Stimulated activated CD4-positive, alpha-beta T cell treated with anti-CD3 and anti-CD28 coated beads, Interleukin-4, amount 100 ng/mL, for 1 hour (primary cell): ENCODE measurements around the gene SLC25A40.
"Not testable (repeated sequence)": the region's sequence is repeated elsewhere in the genome, so short reads cannot be mapped to it uniquely, and the experiment has no call there.

ENCODE experiments used
- DNase-seq: peaks from one replicate; pipeline ENCODE4 v3.0.0-alpha.2; 2020

Gene SLC25A40

DNA sequence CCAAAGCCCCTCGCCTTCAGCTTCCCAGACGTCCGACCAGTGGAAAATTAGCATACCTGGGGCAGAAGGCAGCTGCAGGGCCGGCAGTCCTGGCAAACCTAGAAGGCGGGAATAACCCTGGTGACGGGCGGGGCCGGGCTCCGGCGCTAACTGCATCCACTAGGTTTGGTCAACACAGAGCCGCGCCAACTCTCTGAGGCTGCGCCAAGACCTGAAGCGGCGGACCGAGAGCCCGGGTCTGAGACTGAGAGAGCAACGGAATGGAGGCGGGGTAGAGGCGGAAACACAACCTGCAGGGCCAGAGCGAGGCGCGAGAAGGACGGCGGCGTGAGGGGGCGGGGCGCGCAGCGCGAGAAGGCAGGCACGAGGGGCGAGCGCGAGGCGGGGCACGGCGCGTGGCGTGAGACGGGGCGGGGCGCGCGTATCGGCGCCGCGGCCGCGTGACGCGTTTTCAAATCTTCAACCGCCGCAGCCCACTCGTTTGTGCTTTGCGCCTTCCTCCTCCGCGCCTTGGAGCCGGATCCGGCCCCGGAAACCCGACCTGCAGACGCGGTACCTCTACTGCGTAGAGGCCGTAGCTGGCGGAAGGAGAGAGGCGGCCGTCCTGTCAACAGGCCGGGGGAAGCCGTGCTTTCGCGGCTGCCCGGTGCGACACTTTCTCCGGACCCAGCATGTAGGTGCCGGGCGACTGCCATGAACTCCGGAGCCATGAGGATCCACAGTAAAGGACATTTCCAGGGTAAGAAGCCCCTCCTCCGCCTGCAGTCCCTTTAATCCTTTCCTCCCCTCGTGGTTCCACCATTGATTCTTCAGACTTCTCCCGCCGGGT, at the start of gene SLC25A40, which contains the start of gene DBF4:
SLC25A40 (minus strand) TSS at position 321 of the 829 bp plus-strand sequence. CDS start 17,633 bp downstream, outside the sequence.
DBF4 (plus strand) TSS at position 454 of the 829 bp plus-strand sequence; CDS start at position 694, 240 bp downstream.
- DNase-seq: peak; percentile 96

DNA sequence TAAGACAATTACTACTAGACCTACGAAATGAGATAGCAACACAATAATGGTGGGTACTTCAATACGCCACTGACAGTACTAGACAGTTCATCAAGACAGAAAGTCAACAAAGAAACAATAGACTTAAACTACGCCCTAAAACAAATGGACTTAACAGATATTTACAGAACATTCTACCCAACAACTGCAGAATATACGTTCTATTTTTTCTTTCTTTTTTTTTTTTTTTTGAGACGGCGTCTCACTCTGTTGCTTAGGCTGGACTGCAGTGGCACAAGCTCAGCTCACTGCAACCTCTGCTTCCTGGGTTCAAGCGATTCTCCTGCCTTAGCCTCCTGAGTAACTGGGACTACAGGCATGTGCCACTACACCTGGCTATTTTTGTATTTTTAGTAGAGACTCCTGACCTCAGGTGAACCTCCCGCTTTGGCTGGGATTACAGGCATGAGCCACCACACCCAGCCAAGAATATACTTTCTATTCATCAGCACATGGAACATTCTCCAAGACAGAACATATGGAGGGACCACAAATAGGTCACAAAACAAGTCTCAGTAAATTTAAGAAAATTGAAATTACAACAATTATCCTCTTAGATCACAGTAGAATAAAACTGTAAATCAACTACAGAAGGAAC, 46.7 kb upstream of the SLC25A40 start:
- not testable (repeated sequence) for DNase-seq

GRCh38 chr7:87920578-87920977, 44.4 kb upstream of the SLC25A40 start:
- no peak for DNase-seq

DNA sequence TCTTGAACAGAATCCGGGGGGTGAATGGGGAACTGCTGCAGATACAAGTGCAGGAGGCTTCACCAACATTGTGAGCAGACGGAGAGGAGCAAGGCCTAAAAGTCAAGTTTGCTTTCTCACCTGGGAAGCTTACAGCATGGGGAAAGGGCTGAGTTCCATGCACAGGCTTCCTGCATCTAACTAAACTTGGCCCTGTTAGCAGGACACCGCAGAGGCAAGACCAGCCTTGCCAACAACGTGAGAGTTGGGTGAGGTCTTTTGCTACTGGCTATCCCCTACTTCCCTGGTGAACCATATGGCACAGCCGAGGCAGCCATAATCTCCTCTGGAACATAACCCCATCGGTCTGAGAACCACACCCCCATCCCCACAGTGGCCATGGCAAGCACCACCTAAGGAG, 43.7 kb upstream of the SLC25A40 start:
- no peak for DNase-seq

- no peak for DNase-seq
These were observed 42.6 kb upstream of the SLC25A40 start for GRCh38 chr7:87918740-87919139.

DNA sequence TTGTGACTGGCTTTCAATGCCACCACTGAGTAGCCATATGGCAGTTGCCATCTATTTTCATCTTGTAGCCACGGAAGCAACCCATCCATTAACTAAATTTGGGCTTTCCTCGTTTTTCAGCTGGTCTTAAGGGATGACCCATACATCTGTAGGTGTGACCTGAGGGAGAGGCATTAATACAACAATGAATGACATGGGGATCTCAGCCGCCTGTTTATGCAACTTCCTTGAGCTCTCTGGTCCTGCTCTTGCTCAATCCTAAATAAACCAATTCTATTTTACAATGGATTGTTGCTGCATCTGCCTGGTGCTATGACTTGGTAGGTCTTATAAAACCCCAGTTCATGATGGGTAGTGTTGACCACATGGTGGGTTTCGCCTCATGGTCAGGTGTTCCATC, 36.0 kb upstream of the SLC25A40 start:
- no peak for DNase-seq

DNA sequence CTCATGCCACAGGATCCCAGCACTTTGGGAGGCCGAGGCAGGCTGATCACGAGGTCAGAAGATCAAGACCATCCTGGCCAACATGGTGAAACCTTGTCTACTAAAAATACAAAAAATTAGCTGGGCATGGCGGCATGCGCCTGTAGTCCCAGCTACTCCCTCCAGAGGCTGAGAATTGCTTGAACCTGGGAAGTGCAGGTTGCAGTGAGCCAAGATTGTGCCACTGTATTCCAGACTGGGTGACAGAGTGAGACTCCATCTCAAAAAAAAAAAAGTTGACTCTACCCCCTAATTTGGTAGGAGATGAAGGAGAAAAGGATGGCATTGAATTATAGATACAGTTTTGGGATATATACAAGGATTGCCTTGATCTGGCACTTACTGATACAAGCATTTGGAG, 32.7 kb upstream of the SLC25A40 start:
- not testable (repeated sequence) for DNase-seq

GRCh38 chr7:87907136-87907906, 31.2 kb upstream of the SLC25A40 start:
- not testable (repeated sequence) for DNase-seq

DNA sequence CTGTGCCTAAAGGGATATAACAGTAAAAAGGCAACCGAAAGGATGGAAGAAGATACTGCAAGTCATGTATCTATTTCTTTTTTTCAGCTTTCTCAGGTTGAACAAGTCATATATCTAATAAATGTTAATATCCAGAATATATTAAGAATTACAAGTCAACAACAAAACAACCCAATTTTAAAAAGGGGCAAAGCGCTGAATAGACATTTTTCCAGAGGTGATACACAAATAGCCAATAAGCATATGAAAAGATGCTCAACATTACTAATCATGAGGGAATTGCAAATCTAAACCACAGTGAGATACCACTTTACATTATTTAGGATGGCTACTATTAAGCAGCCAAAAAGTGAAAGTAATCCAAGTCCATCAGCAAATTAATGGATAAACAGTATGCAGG, 23.1 kb upstream of the SLC25A40 start:
- DNase-seq: no peak

DNA sequence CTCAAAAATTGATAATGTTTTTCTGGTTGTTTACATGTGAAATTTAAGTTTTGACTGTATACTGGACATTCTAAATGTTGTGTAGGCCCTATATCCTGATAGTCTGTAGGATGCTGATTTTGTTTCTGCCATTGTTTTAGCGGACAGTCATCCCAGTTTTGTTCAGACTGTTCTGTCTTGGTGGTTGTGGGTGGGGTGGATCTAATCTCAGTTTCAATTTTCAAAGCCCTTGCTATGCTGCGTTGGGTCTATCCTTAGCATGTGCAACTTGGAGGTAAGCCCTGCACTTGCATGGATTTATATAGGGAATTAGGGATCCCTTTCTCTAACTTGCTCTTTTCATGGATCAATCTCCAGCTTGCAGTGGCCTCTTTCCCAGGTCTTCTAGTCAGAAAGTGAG, 19.2 kb upstream of the SLC25A40 start:
- no peak for DNase-seq

DNA sequence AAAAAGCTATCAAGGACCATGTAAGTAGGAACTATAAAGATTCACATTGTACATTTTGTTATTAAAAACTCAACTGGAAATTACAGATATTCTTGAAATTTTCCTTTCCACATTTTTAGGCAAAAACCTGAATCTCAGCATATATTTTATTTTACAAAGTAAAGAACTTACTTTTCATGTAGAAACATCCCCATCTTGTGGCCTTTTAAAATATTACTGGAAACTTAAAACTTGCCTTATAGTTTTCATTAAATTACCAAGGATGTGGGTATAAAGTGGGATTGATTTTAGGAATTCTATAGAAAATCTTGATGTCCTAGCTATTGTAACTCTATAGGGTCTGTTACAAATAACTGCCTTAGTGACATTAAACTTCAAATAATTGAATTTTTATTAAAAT, 10.7 kb upstream of the SLC25A40 start:
- DNase-seq: no peak

GRCh38 chr7:87885018-87885417, 8.9 kb upstream of the SLC25A40 start:
- no peak for DNase-seq

DNA sequence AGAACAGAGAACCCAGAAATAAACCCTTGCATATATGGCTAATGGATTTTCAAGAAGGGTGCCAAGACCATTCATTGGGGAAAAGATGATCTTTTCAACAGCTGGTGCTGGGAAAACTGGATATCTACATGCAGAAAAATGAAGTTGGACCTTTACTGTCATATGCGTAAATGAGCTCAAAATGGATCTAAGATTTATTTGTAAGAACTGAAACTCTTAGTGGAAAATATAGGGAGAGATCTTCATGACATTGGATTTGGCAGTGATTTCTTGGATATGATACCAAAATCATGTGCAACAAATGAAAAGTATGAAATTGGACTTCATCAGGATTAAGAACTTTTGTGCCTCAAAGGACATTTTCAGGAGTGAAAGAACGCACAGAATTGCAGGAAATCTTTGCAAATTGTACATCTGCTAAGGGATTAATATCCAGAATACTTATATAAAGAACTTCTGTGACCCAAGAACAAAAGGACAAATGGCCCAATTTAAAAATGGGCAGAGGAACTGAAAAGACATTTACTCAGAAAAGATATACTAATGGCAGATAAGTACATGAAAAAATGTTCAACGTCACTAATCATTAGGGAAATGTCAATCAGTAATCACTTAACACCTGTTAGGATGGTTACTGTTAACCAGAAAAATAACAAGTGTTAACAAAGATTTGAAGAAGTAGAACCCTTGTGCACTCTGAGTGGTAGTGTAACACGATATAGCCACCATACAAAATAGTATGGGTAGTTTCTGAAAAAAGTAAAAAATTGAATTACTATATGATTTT, 6.2 kb upstream of the SLC25A40 start:
- no peak for DNase-seq

GRCh38 chr7:87878208-87878735, 2.1 kb upstream of the SLC25A40 start:
- no peak for DNase-seq

DNA sequence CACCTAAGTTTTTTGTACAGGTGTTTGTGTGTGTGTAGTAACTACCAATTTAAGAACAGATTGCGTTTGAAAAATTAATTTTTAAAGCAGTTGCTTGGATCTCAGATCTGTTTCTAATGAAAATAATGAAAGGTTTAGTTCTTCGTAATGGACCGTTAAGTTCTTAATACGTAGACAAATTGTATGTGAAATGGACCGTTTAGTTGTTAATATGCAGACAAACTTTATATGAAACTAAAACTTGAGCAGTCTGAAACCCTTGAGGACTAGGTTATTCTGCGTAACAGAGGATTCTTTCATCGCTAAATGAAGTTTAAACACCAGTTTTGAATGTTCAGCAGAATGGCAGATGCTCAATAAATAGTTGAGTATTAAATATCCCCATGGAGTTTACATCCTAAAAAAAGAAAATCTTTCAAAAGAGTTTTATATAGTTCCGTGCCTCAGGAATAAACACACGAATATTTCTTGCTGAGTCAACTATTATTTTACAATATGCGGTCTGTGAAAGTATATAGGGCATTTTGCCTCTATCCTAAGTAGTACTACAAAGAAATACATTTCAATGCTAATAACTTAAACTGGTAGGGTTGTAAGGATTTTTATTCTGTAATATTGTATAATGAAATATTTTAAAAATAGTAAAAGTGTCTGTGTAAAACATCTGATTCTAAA, 1.3 kb upstream of the SLC25A40 start:
- no peak for DNase-seq

DNA sequence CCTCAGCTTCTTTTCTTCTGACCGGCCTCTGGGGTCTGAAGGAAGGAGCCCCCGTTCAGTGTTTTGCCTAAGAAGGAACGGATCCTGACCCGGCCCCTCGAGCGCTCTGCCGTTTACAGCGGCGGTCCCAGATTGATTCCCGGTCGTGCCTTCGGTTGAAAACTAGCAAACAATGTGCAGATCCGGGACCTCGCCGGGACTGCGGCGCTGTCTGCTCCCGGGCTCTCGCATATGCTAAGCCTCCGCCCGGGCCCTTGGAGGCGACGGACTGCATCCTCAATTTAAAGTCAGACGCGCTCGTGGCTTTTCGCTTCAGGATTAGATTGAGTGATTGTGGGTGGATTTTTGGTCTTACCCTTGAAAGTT, 692 bp upstream of the SLC25A40 start:
- DNase-seq: peak; percentile 52

DNA sequence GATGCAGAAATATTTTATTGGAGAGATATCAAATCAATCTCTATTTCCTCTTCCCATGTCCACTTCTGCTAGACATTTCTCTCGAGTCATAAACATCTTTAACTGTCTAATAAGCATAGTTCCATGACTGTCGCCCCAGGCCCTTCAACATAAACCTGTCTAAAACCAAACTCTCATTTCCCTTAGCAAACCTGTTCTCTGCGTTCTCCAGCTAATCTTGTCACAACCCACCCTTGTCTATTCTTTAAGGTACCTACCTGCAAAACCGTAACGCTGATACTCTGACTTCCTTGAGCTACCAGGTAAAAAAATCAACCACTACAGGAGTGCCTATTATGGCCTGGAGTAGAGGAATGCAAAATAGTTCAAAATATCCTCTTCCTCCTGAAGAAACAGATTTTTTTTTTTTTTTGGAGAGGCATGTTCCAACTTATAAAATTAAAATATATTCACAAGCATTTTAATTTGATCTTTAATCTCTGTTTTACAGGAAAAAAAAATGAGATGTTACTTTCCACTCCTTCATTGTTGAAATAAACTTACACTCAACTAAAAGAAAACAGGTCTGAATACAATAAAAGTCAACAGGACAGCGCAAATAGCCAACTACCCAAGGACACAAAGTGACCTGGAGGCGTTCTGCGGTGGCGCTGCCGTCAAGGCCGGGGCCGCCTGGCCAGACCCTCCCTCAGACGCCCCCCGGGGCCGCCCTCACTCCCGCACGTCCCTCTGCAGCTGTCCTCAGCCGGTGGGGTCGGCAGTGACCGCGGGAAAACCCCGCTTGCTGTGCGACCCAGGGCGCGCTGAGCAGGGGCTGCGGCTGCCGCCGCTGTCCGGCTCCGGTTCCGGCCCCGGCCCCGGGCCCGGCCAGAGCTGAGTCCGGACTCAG, 765 bp downstream of the SLC25A40 start:
- peak; percentile 11 for DNase-seq

DNA sequence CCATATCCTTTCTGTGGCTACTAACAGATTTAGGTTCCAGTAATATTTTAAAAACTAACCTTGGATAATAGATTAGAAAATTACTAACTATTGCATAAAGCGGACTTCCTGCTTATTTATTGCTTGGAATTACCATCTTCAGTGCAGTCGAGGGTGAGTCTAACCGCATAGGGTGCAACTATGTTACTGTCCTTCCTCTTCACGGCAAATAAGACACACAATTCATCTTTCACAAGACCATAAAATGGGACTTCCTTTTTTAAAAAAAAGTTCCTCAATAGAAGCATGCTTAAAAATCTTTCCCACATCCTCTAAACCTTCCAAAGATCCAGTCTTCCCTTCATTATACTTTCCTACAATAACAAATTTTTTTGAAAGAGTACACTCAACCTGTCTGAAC, 2.1 kb downstream of the SLC25A40 start:
- no peak for DNase-seq

DNA sequence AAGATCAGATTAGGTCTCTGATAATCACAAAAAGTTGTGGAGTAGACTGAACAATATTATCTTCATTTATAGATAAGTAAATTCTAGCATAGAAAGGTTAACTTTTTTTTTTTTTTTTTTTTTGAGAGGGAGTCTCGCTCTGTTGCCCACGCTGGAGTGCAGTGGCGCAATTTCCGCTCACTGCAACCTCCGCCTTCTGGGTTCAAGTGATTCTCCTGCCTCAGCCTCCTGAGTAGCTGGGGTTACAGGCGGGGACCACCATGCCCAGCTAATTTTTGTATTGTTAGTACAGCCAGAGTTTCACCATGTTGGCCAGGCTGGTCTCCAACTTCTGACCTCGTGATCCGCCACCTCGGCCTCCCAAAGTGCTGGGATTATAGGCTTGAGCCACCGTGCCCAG, 2.8 kb downstream of the SLC25A40 start:
- not testable (repeated sequence) for DNase-seq

DNA sequence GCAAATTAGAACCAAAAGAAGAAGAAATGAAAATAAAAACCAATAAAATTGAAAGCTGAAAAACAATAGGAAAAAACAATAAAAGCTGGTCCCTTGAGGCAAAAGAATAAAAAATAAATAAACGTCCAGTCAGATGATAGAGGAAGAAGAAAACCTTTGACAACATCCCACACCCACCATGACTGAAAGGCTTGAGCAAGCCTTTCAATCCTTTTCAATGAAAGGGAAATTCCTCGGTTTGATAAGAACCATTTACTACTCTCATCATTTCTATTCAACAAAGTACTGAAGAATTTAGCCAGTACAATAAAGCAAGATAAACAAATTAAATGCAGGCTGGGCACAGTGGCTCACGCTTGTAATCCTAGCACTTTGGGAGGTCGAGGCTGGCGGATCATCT, 3.8 kb downstream of the SLC25A40 start:
- DNase-seq: no peak

DNA sequence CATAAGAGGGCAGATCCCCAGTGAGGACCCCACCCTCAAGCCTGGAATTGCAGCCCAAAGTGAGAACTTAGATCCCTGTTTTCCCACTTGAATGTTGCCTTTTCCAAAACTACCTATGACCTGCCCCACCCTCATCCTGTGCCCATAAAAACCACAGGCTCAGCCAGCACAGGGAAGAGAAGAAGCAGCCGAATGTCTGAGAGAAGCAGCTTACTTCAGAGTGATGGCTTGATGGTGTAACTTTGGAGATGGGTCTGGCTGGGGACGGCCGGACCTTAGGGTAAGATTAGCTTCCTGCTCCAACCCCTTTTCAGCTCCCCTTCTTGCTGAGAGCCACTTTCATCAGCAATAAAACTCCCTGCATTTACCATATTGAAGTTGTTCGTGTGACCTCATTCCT, 5.7 kb downstream of the SLC25A40 start:
- no peak for DNase-seq
